A549 treated with GW870086 at 1 μM for 4 hours (cell line): ENCODE data around the gene OR12D3. TPM values are rescaled to one million over a fixed set of nuclear protein-coding genes. Genes with fewer than 3 reads are reported as not detected.

Experiments
- total RNA-seq: library from RNA; stranded (reverse); fragments of 200-300 nt; extraction: Qiagen RNA extraction; gene quantifications from 5 replicates; pipeline ENCODE4 v1.2.3, GENCODE V29; 2022; ENCODE audit warnings: low read depth

The OR12D3 gene
- not detected in 5 replicates for total RNA-seq

GRCh38 chr6:29375191-29375590 is at the start of gene OR12D3:
OR12D3 (minus strand) TSS chr6:29375291; CDS start chr6:29375287, 4 bp downstream.

GRCh38 chr6:29414588-29414987 is 39.5 kb upstream of the OR12D3 start, which contains the start of gene OR12D1:
OR12D1 (plus strand) TSS chr6:29414928.

GRCh38 chr6:29395331-29395730 is 20.2 kb upstream of the OR12D3 start, which contains the start of gene OR12D2:
OR12D2 (plus strand) TSS chr6:29395631; CDS start chr6:29396700, 1,069 bp downstream.

GRCh38 chr6:29368765-29369164 is 6.3 kb downstream of the OR12D3 start, which contains the start of gene OR5V1:
OR5V1 (minus strand) TSS chr6:29368865; CDS start chr6:29356195, 12,670 bp downstream.

Other genes starting within 250 kb of the OR12D3 start
- not detected in 5 replicates for gene OR2J2, start 204.4 kb downstream of the OR12D3 start, total RNA-seq
- gene OR14J1, start 73.6 kb downstream of the OR12D3 start, total RNA-seq: not detected in 5 replicates
- gene OR5V1, start 6.4 kb downstream of the OR12D3 start, total RNA-seq: not detected in 5 replicates
- not detected in 5 replicates for gene OR12D2, start 20.3 kb upstream of the OR12D3 start, total RNA-seq
- gene OR12D1, start 39.6 kb upstream of the OR12D3 start, total RNA-seq: not detected in 5 replicates
- gene OR10C1, start 64.0 kb upstream of the OR12D3 start, total RNA-seq: not detected in 5 replicates
- not detected in 5 replicates for gene OR11A1, start 81.8 kb upstream of the OR12D3 start, total RNA-seq
- gene OR2H1, start 81.9 kb upstream of the OR12D3 start, total RNA-seq: not detected in 5 replicates
- gene MAS1L, start 112.7 kb upstream of the OR12D3 start, total RNA-seq: not detected in 5 replicates
- 0.44 to 0.95 TPM (median 0.61 TPM) in 5 replicates for gene UBD, start 184.4 kb upstream of the OR12D3 start, total RNA-seq
- gene OR2H2, start 209.8 kb upstream of the OR12D3 start, total RNA-seq: not detected in 5 replicates